Measurements from ENCODE around the gene DCDC1.

DNA sequence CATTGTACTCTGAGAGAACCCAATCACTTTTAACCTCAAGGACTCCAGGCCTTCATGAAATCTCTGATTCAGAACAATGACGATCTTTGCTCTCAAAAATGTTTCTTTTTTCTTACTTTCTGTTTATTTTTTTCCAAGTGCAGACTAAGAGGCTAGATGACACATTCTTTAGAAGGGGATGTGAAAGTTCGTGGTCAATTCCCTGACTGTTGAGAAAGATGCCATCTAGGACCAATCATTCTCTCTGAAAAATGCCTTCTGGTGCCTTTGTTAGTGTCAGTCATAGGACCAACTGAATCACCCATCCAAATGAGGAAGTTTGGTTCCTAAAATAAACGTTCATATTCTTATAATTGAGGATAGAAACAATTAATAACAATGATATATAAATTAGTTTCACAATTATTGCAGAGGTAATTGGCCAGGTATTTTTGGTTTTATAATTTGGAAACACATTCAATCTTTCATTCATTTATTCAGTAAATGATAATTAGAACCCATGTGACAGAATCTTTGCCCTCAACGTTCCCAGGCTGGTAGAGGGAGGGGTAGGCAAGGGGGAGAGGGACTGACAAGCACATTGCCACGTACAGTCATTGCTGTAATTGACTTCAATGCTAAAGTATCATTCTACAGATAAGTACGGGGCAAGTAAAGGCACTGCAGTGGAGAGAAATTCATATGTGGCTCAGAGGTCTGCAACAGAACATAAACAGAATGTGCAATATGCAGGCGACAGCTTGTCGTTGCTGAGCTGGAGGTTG is 450.0 kb downstream of the DCDC1 start:
- no peak for TF ChIP-seq POLR2A (IDR thresholded peaks at IDR 0.05; ENCODE audit: low read length)
- no peak for TF ChIP-seq GATA1 (IDR thresholded peaks at IDR 0.05; ENCODE audit: low read depth, low read length)
